GM23338 (cell line): ENCODE measurements around the gene CACNA2D3.

Experiments
- CTCF ChIP-seq, 2 experiments: fragments of 200-600 bp in 1 of 2; sonication (generic) in 1 of 2; conservative IDR thresholded peaks; 2 replicates each; pipeline versions ENCODE4 v1.5.1 to v1.6.1; 2016 to 2017; ENCODE audit warnings: antibody characterized with exemption in 2 of 2, low read depth in 2 of 2, mild to moderate bottlenecking in 2 of 2, moderate library complexity in 1 of 2
- ETS1 ChIP-seq: IDR thresholded peaks from 2 replicates; pipeline ENCODE4 v1.6.1; 2016; ENCODE audit warnings: antibody characterized with exemption
- JUNB ChIP-seq: IDR thresholded peaks from one replicate; pipeline ENCODE4 v1.6.1; 2016; ENCODE audit warnings: antibody characterized with exemption; ENCODE audit not compliant: unreplicated experiment
- POLR2AphosphoS5 ChIP-seq: IDR thresholded peaks from 2 replicates; pipeline ENCODE4 v1.6.1; 2016; ENCODE audit warnings: antibody characterized with exemption, low read depth
- TF ChIP-seq, protein P1 (sequence below): IDR thresholded peaks from one replicate; pipeline ENCODE4 v1.6.1; 2018; ENCODE audit warnings: antibody characterized with exemption; ENCODE audit not compliant: unreplicated experiment

GRCh38 chr3:54736459-54736858, 614.1 kb downstream of the CACNA2D3 start:
- no peak for TF ChIP-seq POLR2AphosphoS5
- TF ChIP-seq, protein P1, sequence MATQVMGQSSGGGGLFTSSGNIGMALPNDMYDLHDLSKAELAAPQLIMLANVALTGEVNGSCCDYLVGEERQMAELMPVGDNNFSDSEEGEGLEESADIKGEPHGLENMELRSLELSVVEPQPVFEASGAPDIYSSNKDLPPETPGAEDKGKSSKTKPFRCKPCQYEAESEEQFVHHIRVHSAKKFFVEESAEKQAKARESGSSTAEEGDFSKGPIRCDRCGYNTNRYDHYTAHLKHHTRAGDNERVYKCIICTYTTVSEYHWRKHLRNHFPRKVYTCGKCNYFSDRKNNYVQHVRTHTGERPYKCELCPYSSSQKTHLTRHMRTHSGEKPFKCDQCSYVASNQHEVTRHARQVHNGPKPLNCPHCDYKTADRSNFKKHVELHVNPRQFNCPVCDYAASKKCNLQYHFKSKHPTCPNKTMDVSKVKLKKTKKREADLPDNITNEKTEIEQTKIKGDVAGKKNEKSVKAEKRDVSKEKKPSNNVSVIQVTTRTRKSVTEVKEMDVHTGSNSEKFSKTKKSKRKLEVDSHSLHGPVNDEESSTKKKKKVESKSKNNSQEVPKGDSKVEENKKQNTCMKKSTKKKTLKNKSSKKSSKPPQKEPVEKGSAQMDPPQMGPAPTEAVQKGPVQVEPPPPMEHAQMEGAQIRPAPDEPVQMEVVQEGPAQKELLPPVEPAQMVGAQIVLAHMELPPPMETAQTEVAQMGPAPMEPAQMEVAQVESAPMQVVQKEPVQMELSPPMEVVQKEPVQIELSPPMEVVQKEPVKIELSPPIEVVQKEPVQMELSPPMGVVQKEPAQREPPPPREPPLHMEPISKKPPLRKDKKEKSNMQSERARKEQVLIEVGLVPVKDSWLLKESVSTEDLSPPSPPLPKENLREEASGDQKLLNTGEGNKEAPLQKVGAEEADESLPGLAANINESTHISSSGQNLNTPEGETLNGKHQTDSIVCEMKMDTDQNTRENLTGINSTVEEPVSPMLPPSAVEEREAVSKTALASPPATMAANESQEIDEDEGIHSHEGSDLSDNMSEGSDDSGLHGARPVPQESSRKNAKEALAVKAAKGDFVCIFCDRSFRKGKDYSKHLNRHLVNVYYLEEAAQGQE, result no peak
- no peak for TF ChIP-seq JUNB
- no peak for TF ChIP-seq CTCF (conservative IDR thresholded peaks at IDR 0.05; ENCODE audit: low read depth in 2 of 2)
- no peak for TF ChIP-seq ETS1
